ENCODE data around the gene RABGAP1L. TPM values are rescaled to one million over a fixed set of nuclear protein-coding genes. Genes with fewer than 3 reads are reported as not detected.

The RABGAP1L gene
- total and polyA plus RNA-seq, 2 of the 4 experiments (the other 2 are of a cell fraction): 7.9 to 26.7 TPM

GRCh38 chr1:175042650-175043049, 883.3 kb downstream of the RABGAP1L start:
- no peak overlapping the region for H3K9ac ChIP-seq (ENCODE audit: low read depth, low read length)
- in situ Hi-C loops (cut with MboI; ENCODE audit: low sequenced_read_pairs) (no loop called here), intact Hi-C loops (cut with micrococcal nuclease) (no loop called here), dilution Hi-C loops (cut with HindIII; ENCODE audit: low sequenced_read_pairs, unreplicated experiment) (no loop called here)
- H3K18ac ChIP-seq (ENCODE audit: low read depth, low read length): no peak overlapping the region
- no peak for TF ChIP-seq CEBPB (IDR thresholded peaks at IDR 0.05; ENCODE audit: low read depth, low read length)
- TF ChIP-seq BHLHE40 (IDR thresholded peaks at IDR 0.05; ENCODE audit: low read depth, low read length): no peak
- TF ChIP-seq RFX5 (IDR thresholded peaks at IDR 0.05; ENCODE audit: low read depth, low read length): no peak
- no peak for TF ChIP-seq ELK1 (IDR thresholded peaks at IDR 0.05; ENCODE audit: borderline replicate concordance, low read depth, low read length)
- no peak for TF ChIP-seq RCOR1 (IDR thresholded peaks at IDR 0.05; ENCODE audit: insufficient replicate concordance, low read length)
- no peak for TF ChIP-seq CHD1 (IDR thresholded peaks at IDR 0.05; ENCODE audit: low read depth, low read length)
- TF ChIP-seq USF2 (IDR thresholded peaks at IDR 0.05; ENCODE audit: low read depth, low read length): no peak
- TF ChIP-seq SMC3 (IDR thresholded peaks at IDR 0.05; ENCODE audit: low read depth, low read length): no peak
- TF ChIP-seq MAZ (IDR thresholded peaks at IDR 0.05; ENCODE audit: borderline replicate concordance, low read depth, low read length): no peak
- no peak for TF ChIP-seq POLR2A (IDR thresholded peaks at IDR 0.05; ENCODE audit: low read depth, low read length)
- no peak for TF ChIP-seq RAD21 (IDR thresholded peaks at IDR 0.05; ENCODE audit: low read length)
- TF ChIP-seq NFE2L2 (IDR thresholded peaks at IDR 0.05; ENCODE audit: low read depth, low read length): no peak
- no peak overlapping the region for H3K4ac ChIP-seq (ENCODE audit: low read depth, low read length)
- H3K36me3 ChIP-seq (ENCODE audit: control insufficient read depth, insufficient read depth, low read length): no peaks in the 10 kb centered on the region
- H4K91ac ChIP-seq (ENCODE audit: insufficient read depth, low read depth, low read length): no peak overlapping the region
- POLR2A ChIA-PET (ENCODE audit: unreplicated experiment): no interaction called here
- no peak overlapping the region for H4K8ac ChIP-seq (ENCODE audit: low read depth in 2 of 2, low read length in 2 of 2)
- no peak overlapping the region for H3K23ac ChIP-seq (ENCODE audit: low read depth, low read length)
- H2BK120ac ChIP-seq (ENCODE audit: low read depth, low read length): no peak overlapping the region
- no peaks in the 10 kb centered on the region for H3K9me3 ChIP-seq (ENCODE audit: control insufficient read depth, insufficient read depth, low read length)
- no CpG with 5 or more reads among the region's 3 CpGs for WGBS, 2 experiments (ENCODE audit: extremely low coverage in 2 of 2, insufficient read length in 1 of 2)
- no peak for ATAC-seq (ENCODE audit: low read depth)
- no peaks in the 10 kb centered on the region for H4K20me1 ChIP-seq (ENCODE audit: insufficient read depth, low read length)
- no peak overlapping the region for H3K27ac ChIP-seq (ENCODE audit: insufficient read depth, low read length)
- no peak overlapping the region for H3K4me3 ChIP-seq (ENCODE audit: insufficient read depth, low read depth, low read length)
- H2BK15ac ChIP-seq (ENCODE audit: low read depth, low read length): no peak overlapping the region
- no peaks in the 10 kb centered on the region for H3K9me1 ChIP-seq (ENCODE audit: insufficient read depth, low read length)
- no peak for DNase-seq
- BruUV-seq (replicated peaks): no TSS peak
- no peaks in the 10 kb centered on the region for H3K79me1 ChIP-seq (ENCODE audit: low read depth in 1 of 2, low read length in 2 of 2)
- H2AK9ac ChIP-seq (replicated peaks; ENCODE audit: low read depth, low read length, poor library complexity): no peak overlapping the region
- no peak overlapping the region for H3K56ac ChIP-seq (ENCODE audit: extremely low read depth, insufficient read depth, low read length)
- H3K4me2 ChIP-seq (ENCODE audit: low read depth, low read length): no peak overlapping the region
- H3K4me1 ChIP-seq (ENCODE audit: control insufficient read depth, insufficient read depth, low read length): no peaks in the 10 kb centered on the region
- H4K5ac ChIP-seq (ENCODE audit: low read depth, low read length): no peak overlapping the region
- H2AK5ac ChIP-seq (ENCODE audit: low read depth, low read length): no peak overlapping the region
- peaks cover 1% of the 10 kb centered on the region for H3K27me3 ChIP-seq (ENCODE audit: control insufficient read depth, insufficient read depth, low read length)
- no peak overlapping the region for H2BK20ac ChIP-seq (ENCODE audit: low read depth, low read length)
- no peak overlapping the region for H2AFZ ChIP-seq (replicated peaks; ENCODE audit: low read length, poor library complexity)
- no peak overlapping the region for H3K14ac ChIP-seq (replicated peaks; ENCODE audit: low read depth, low read length)
- CTCF ChIA-PET: no interaction called here
- H2BK5ac ChIP-seq (ENCODE audit: low read depth, low read length, poor library complexity, severe bottlenecking): no peak overlapping the region
